ENCODE results near the gene TSTD1.
"Not testable (repeated sequence)": the region's sequence is repeated elsewhere in the genome, so short reads cannot be mapped to it uniquely, and the experiment has no call there.

TSTD1 gene

GRCh38 chr1:161037661-161038522 is 872 bp downstream of the TSTD1 start:
- in situ Hi-C loops (cut with MboI; ENCODE audit: low sequenced_read_pairs): no loop called here

- in situ Hi-C loops (cut with MboI; ENCODE audit: low sequenced_read_pairs): no loop called here
Observed at GRCh38 chr1:161033751-161034150, 5.0 kb downstream of the TSTD1 start.

GRCh38 chr1:161032409-161032808 is 6.4 kb downstream of the TSTD1 start:
- in situ Hi-C loops (cut with MboI; ENCODE audit: low sequenced_read_pairs): no loop called here

- in situ Hi-C loops (cut with MboI; ENCODE audit: low sequenced_read_pairs): no loop called here
Observed at GRCh38 chr1:161031874-161032273, 6.9 kb downstream of the TSTD1 start.

- in situ Hi-C loops (cut with MboI; ENCODE audit: low sequenced_read_pairs): not testable (repeated sequence)
Observed at GRCh38 chr1:161029466-161029865, 9.3 kb downstream of the TSTD1 start.

DNA sequence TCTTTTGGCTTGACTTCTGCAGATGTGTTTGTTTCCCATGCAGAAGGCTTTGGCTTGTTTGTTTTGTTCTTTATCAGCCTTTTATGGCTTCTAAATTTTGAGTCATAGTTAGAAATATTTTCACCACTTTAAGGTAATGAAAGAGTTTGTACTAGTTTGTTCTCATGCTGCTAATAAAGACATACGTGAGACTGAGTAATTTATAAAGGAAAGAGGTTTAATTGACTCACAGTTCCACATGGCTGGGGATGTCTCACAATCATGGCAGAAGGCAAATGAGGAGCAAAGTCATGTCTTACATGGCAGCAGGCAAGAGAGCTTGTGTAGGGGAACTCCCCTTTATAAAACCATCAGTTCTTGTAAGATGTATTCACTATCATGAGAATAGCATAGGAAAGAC is 11.8 kb downstream of the TSTD1 start:
- in situ Hi-C loops (cut with MboI; ENCODE audit: low sequenced_read_pairs): not testable (repeated sequence)

- in situ Hi-C loops (cut with MboI; ENCODE audit: low sequenced_read_pairs): not testable (repeated sequence)
Observed at GRCh38 chr1:161022432-161022831, 16.3 kb downstream of the TSTD1 start.

GRCh38 chr1:161021970-161022353 is 16.8 kb downstream of the TSTD1 start:
- in situ Hi-C loops (cut with MboI; ENCODE audit: low sequenced_read_pairs): no loop called here

- in situ Hi-C loops (cut with MboI; ENCODE audit: low sequenced_read_pairs): no loop called here
Observed at GRCh38 chr1:161021165-161021969, 17.4 kb downstream of the TSTD1 start.

DNA sequence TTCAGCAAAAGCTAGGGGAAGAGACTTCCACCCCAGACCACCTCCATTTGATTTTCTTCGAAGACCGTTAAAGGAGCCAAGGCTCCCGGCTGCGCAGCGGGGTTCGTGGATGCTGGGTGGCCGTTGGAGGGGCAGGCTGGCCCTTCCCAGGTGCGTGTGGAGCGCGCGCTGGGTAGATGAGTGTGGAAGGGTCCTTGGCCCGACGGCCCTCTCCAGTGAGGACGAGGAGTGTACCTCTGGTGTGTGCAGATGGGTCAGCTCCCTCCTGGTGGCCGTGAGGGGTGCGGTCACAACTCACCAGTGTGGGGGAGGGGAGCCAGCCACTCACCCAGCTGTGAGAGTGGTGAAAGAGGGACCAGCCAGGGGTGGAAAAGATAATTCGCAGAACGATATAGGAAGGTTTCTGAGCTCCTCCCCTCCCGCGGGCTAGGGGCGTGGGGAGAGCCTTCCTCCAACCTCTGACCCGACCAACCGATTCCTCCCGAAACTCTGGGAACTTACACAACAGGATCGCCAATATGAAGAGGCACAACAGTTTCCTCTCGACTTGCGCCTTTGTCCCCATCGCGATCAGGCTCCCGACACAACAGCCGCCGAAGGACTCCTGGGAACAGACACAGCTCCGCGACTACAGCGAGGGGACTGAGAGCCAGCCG is 18.1 kb downstream of the TSTD1 start, which contains the start of gene F11R:
Gene F11R, minus strand, starts transcription at position 644 of the 656 bp plus-strand sequence. Its CDS starts 79 bp downstream, at position 565.
- in situ Hi-C loops (cut with MboI; ENCODE audit: low sequenced_read_pairs): no loop called here

GRCh38 chr1:161019751-161020495 is 18.8 kb downstream of the TSTD1 start:
- in situ Hi-C loops (cut with MboI; ENCODE audit: low sequenced_read_pairs): no loop called here

DNA sequence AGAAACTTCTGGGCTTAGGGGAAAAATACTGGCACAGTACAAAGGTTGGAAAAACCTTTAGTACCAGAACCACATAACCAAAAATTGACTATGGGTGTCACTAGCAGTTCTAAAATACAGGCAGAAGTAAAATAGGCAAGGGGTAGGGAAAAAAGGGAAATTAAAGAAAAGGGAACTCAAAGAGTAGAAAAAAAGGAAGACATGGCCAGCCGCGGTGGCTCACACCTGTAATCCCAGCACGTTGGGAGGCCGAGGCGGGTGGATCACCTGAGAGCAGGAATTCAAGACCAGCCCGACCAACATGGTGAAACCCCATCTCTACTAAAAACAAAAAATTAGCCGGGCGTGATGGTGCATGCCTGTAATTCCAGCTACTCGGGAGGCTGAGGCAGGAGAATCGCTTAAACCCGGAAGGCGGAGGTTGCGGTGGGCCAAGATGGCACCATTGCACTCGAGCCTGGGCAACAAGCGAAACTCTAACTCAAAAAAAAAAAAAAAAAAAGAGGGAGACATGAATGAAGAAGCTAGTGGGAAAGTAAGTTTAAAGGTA is 19.6 kb downstream of the TSTD1 start:
- in situ Hi-C loops (cut with MboI; ENCODE audit: low sequenced_read_pairs): not testable (repeated sequence)

DNA sequence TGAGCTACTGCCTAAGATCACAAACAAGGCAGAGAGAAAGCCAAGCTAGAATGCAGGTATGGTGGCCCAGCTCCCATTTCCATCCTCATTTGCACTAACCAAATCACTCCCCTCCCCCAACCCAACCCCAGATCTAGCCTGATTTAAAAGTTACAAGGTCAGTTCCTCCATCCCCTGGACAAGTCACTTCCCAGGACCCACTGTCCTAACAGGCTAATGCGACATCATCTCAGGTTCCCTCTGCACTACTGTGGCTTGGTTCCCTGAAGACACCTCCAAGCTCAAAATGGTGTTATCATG is 20.2 kb downstream of the TSTD1 start:
- in situ Hi-C loops (cut with MboI; ENCODE audit: low sequenced_read_pairs): no loop called here

- in situ Hi-C loops (cut with MboI; ENCODE audit: low sequenced_read_pairs): no loop called here
Observed at GRCh38 chr1:161017756-161018630, 20.8 kb downstream of the TSTD1 start.

DNA sequence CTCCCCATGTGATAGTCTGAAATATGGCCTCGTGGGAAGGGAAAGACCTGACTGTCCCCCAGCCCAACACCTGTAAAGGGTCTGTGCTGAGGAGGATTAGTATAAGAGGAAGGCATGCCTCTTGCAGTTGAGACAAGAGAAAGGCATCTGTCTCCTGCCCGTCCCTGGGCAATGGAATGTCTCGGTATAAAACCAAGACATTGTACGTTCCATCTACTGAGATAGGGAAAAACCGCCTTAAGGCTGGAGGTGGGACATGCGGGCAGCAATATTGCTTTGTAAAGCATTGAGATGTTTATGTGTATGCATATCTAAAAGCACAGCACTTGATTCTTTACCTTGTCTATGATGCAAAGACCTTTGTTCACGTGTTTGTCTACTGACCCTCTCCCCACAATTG is 21.6 kb downstream of the TSTD1 start:
- in situ Hi-C loops (cut with MboI; ENCODE audit: low sequenced_read_pairs): not testable (repeated sequence)

DNA sequence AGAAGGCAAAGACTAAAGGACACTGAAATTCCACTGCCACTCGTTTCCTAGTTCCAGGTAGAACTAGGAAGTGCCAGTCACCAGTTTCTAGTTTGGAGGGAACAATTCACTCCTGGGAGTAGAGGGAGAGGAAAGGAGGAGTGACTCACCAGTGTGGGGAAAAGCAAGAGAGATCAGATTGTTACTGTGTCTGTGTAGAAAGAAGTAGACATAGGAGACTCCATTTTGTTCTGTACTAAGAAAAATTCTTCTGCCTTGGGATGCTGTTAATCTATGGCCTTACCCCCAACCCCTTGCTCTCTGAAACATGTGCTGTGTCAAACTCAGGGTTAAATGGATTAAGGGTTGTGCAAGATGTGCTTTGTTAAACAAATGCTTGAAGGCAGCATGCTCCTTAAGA is 22.1 kb downstream of the TSTD1 start:
- in situ Hi-C loops (cut with MboI; ENCODE audit: low sequenced_read_pairs): not testable (repeated sequence)

- in situ Hi-C loops (cut with MboI; ENCODE audit: low sequenced_read_pairs): no loop called here
Observed at GRCh38 chr1:161013488-161014230, 25.1 kb downstream of the TSTD1 start.

DNA sequence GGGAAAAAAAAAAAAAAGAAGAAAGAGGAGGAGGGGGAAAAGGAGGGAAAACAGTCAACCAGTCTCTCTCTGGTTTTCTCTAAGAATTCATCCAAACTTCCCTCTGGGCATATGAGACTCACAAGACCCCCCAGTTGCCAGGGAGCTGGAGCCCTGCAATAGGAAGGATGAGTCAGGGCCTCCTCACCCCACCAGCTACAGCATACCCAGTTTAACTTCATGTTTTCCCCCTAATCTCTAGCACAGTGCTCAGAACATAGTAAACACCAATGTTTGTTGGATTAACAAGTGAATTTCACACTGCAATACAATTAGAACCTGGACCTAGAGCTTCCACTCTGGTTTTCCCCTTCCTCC is 25.7 kb downstream of the TSTD1 start:
- in situ Hi-C loops (cut with MboI; ENCODE audit: low sequenced_read_pairs): no loop called here

DNA sequence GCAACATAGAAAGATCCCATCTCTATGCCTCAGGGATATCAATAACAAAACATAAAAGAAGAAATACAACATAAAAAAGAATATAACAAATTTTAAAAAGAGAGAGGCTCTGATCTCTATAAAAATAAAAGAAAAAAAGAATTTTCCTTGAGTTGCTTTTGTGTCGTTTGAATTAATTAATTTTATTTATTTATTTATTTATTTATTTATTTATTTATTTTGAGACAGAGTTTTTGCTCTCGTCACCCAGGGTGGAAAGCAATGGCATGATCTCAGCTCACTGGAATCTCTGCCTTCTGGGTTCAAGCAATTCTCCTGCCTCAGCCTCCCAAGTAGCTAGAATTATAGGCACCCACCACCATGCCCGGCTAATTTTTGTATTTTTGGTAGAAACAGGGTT is 26.3 kb downstream of the TSTD1 start:
- in situ Hi-C loops (cut with MboI; ENCODE audit: low sequenced_read_pairs): no loop called here
